HG02973 (cell line): ENCODE results near the gene NEDD4L.
"Not testable (repeated sequence)": the region's sequence is repeated elsewhere in the genome, so short reads cannot be mapped to it uniquely, and the experiment has no call there.

Source experiments
- ATAC-seq: cut with Tn5 transposase; IDR thresholded peaks from one replicate; pipeline ENCODE4 v1.9.1; 2021; ENCODE audit warnings: moderate library complexity; ENCODE audit not compliant: unreplicated experiment

The NEDD4L gene

GRCh38 chr18:58282872-58283271, 238.8 kb downstream of the NEDD4L start:
- not testable (repeated sequence) for ATAC-seq

- no peak for ATAC-seq
These were observed 240.8 kb downstream of the NEDD4L start for GRCh38 chr18:58284699-58285448.

GRCh38 chr18:58285449-58286130, 241.6 kb downstream of the NEDD4L start:
- no peak for ATAC-seq

GRCh38 chr18:58286632-58287352, 242.8 kb downstream of the NEDD4L start:
- ATAC-seq, result no peak

- no peak for ATAC-seq
These were observed 243.6 kb downstream of the NEDD4L start for GRCh38 chr18:58287353-58288274.

- ATAC-seq, result no peak
These were observed 245.1 kb downstream of the NEDD4L start for GRCh38 chr18:58288921-58289797.

- no peak for ATAC-seq
These were observed 246.2 kb downstream of the NEDD4L start for GRCh38 chr18:58290116-58290695.

- ATAC-seq, result no peak
These were observed 247.1 kb downstream of the NEDD4L start for GRCh38 chr18:58291131-58291530.

GRCh38 chr18:58292638-58293037, 248.6 kb downstream of the NEDD4L start:
- ATAC-seq, result no peak

- ATAC-seq, result no peak
These were observed 253.2 kb downstream of the NEDD4L start for GRCh38 chr18:58297198-58297597.

- no peak for ATAC-seq
These were observed 254.5 kb downstream of the NEDD4L start for GRCh38 chr18:58298251-58299134.

GRCh38 chr18:58299135-58299473, 255.1 kb downstream of the NEDD4L start:
- no peak for ATAC-seq

- no peak for ATAC-seq
These were observed 255.9 kb downstream of the NEDD4L start for GRCh38 chr18:58299936-58300335.

GRCh38 chr18:58300867-58301266, 256.8 kb downstream of the NEDD4L start:
- ATAC-seq, result no peak

- no peak for ATAC-seq
These were observed 258.8 kb downstream of the NEDD4L start for GRCh38 chr18:58302811-58303210.

- peak; percentile 95 for ATAC-seq
These were observed 259.3 kb downstream of the NEDD4L start for GRCh38 chr18:58303363-58303762.

- no peak for ATAC-seq
These were observed 261.8 kb downstream of the NEDD4L start for GRCh38 chr18:58305792-58306191.

- no peak for ATAC-seq
These were observed 263.4 kb downstream of the NEDD4L start for GRCh38 chr18:58307441-58307840.

- ATAC-seq, result no peak
These were observed 264.4 kb downstream of the NEDD4L start for GRCh38 chr18:58308463-58308862.
